GM12878 (cell line): ENCODE data around the gene STRADB. TPM values are rescaled to one million over a fixed set of nuclear protein-coding genes. Genes with fewer than 3 reads are reported as not detected.

ENCODE experiments used
- BHLHE40 ChIP-seq, 2 experiments: fragments of 450-650 bp in 1 of 2; IDR thresholded peaks; 2 replicates each; pipeline ENCODE4 v1.6.1; 2011 to 2017; ENCODE audit warnings: low read depth in 2 of 2, borderline replicate concordance in 1 of 2, improper control_type of control experiment in 1 of 2, low read length in 1 of 2, mild to moderate bottlenecking in 1 of 2
- BMI1 ChIP-seq: fragments of 450-650 bp; IDR thresholded peaks from 2 replicates; pipeline ENCODE4 v1.6.1; 2016; ENCODE audit warnings: mild to moderate bottlenecking, moderate library complexity, borderline replicate concordance
- CEBPB ChIP-seq, 2 experiments: fragments of 150-350 bp in 1 of 2; IDR thresholded peaks; 2 replicates each; pipeline ENCODE4 v1.6.1; 2012 to 2014; ENCODE audit warnings: low read depth in 2 of 2, low read length in 2 of 2, borderline replicate concordance in 1 of 2, inconsistent platforms in 1 of 2
- CREB1 ChIP-seq: IDR thresholded peaks from 2 replicates; pipeline ENCODE4 v1.6.1; 2012; ENCODE audit warnings: low read depth, mild to moderate bottlenecking, inconsistent platforms
- HDGF ChIP-seq: fragments of 450-650 bp; IDR thresholded peaks from 2 replicates; pipeline ENCODE4 v1.6.1; 2016; ENCODE audit warnings: antibody characterized with exemption
- IRF4 ChIP-seq: IDR thresholded peaks from 2 replicates; pipeline ENCODE4 v1.6.1; 2011; ENCODE audit warnings: low read depth, low read length
- NR2C2 ChIP-seq: IDR thresholded peaks from 2 replicates; pipeline ENCODE4 v1.6.1; 2011; ENCODE audit warnings: borderline replicate concordance, low read depth; ENCODE audit not compliant: control insufficient read depth, insufficient read length
- PML ChIP-seq: IDR thresholded peaks from 2 replicates; pipeline ENCODE4 v1.6.1; 2012; ENCODE audit warnings: low read length, inconsistent platforms
- SPI1 ChIP-seq: IDR thresholded peaks from 2 replicates; pipeline ENCODE4 v1.6.1; 2011; ENCODE audit warnings: low read depth, mild to moderate bottlenecking, low read length, moderate library complexity, borderline replicate concordance; ENCODE audit not compliant: insufficient read depth
- SREBF1 ChIP-seq: IDR thresholded peaks from 2 replicates; pipeline ENCODE4 v1.6.1; 2012; ENCODE audit warnings: mild to moderate bottlenecking, low read length
- SREBF2 ChIP-seq: IDR thresholded peaks from 2 replicates; pipeline ENCODE4 v1.6.1; 2012; ENCODE audit warnings: mild to moderate bottlenecking, low read length
- SRF ChIP-seq, 2 experiments: IDR thresholded peaks; 2 replicates each; pipeline ENCODE4 v1.6.1; 2011; ENCODE audit warnings: low read depth in 2 of 2, low read length in 2 of 2, mild to moderate bottlenecking in 1 of 2, moderate library complexity in 1 of 2
- STAT1 ChIP-seq: fragments of 450-650 bp; conservative IDR thresholded peaks from 2 replicates; pipeline ENCODE4 v1.6.1; 2014; ENCODE audit warnings: antibody characterized with exemption, mild to moderate bottlenecking
- SUPT20H ChIP-seq: IDR thresholded peaks from 2 replicates; pipeline ENCODE4 v1.6.1; 2011; ENCODE audit warnings: low read depth, mild to moderate bottlenecking, low read length, moderate library complexity, borderline replicate concordance; ENCODE audit not compliant: control insufficient read depth
- USF2 ChIP-seq: IDR thresholded peaks from 2 replicates; pipeline ENCODE4 v1.6.1; 2011; ENCODE audit warnings: low read depth, low read length, improper control_type of control experiment, borderline replicate concordance
- YBX1 ChIP-seq: fragments of 450-650 bp; IDR thresholded peaks from 2 replicates; pipeline ENCODE4 v1.6.1; 2016; ENCODE audit warnings: antibody characterized with exemption
- ZBTB33 ChIP-seq: fragments of 450-650 bp; IDR thresholded peaks from 2 replicates; pipeline ENCODE4 v1.6.1; 2017; ENCODE audit warnings: mild to moderate bottlenecking
- polyA plus RNA-seq, 11 experiments: library from polyadenylated mRNA; depleted of rRNA in 4 of 11; unstranded in 6 of 11; stranded (reverse) in 5 of 11; fragments of >200 nt; fragmentation: Nextera tagmentation in 4 of 11; fragmentation: Illumina TruSeq in 1 of 11; extraction: Ambion mirVana in 4 of 11; extraction: Trizol in 1 of 11; gene quantifications; 1 replicate in 1 of 11; 2 replicates in 10 of 11; pipeline versions ENCODE4 v1.2.1 to v1.2.3, GENCODE V29; 2011 to 2016; ENCODE audit warnings: inconsistent platforms in 2 of 11, missing spikeins in 2 of 11, low read depth in 1 of 11
- total RNA-seq, 4 experiments: library from RNA; depleted of rRNA in 3 of 4; stranded (reverse); fragments of >200 nt in 3 of 4; fragmentation: Illumina TruSeq in 1 of 4; extraction: Trizol in 1 of 4; gene quantifications; 2 replicates each; pipeline versions ENCODE4 v1.2.1 to v1.2.3, GENCODE V29; 2013 to 2021
- TF ChIP-seq, protein P1 (sequence below): fragments of 450-650 bp; IDR thresholded peaks from 2 replicates; pipeline ENCODE4 v1.6.1; 2016; ENCODE audit warnings: mild to moderate bottlenecking, moderate library complexity, borderline replicate concordance
- TF ChIP-seq, protein P2 (sequence below): fragments of 450-650 bp; IDR thresholded peaks from 2 replicates; pipeline ENCODE4 v1.6.1; 2016; ENCODE audit warnings: mild to moderate bottlenecking
- TF ChIP-seq, protein P3 (sequence below): IDR thresholded peaks from 2 replicates; pipeline ENCODE4 v1.6.1; 2012; ENCODE audit warnings: low read length, inconsistent platforms

STRADB gene
- total and polyA plus RNA-seq, 10 of the 15 experiments (the other 5 are each of a cell fraction or from before 2014, with no cell fraction given), result 7.6 to 58.3 (median 32.2) TPM

DNA sequence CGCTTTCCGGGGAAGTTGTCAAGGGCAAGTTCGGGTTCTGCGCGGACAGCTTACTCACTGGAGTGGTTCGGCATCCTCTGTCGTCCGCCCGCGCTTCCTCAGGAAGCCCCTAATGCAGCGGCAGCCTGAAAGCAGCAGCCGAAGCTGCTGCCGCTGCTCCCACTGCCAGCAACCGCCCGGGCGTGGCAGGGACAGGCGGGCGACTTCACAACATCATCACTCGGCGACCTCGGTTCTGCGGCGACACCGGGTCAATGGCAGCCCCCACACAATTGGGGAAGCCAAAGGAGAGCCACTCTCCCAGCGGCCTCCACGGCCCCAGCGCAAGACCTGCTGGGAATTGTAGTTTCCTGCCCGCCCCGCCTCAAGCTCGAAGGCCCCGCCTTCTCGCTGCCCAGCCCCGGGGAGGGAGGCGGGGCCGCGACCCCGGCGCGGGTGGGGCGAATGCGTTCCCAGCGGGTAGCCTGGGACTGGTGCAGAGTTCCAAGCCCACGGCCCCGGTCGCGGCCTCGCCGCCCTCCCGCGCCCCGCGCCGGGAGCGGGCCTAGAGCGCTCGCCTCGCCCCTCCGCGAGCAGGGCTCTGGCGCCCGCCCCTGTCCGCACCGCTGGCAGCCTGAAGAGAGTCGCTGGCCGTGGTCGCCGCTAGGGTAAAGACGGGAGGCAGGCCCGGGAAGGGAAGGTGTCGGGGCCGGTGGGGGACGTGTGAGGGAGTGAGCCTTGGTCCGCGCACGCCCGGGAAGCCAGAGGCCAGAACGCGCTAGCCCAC is at the start of gene STRADB, which contains the start of gene TRAK2 (continued):
- TF ChIP-seq, protein P1, sequence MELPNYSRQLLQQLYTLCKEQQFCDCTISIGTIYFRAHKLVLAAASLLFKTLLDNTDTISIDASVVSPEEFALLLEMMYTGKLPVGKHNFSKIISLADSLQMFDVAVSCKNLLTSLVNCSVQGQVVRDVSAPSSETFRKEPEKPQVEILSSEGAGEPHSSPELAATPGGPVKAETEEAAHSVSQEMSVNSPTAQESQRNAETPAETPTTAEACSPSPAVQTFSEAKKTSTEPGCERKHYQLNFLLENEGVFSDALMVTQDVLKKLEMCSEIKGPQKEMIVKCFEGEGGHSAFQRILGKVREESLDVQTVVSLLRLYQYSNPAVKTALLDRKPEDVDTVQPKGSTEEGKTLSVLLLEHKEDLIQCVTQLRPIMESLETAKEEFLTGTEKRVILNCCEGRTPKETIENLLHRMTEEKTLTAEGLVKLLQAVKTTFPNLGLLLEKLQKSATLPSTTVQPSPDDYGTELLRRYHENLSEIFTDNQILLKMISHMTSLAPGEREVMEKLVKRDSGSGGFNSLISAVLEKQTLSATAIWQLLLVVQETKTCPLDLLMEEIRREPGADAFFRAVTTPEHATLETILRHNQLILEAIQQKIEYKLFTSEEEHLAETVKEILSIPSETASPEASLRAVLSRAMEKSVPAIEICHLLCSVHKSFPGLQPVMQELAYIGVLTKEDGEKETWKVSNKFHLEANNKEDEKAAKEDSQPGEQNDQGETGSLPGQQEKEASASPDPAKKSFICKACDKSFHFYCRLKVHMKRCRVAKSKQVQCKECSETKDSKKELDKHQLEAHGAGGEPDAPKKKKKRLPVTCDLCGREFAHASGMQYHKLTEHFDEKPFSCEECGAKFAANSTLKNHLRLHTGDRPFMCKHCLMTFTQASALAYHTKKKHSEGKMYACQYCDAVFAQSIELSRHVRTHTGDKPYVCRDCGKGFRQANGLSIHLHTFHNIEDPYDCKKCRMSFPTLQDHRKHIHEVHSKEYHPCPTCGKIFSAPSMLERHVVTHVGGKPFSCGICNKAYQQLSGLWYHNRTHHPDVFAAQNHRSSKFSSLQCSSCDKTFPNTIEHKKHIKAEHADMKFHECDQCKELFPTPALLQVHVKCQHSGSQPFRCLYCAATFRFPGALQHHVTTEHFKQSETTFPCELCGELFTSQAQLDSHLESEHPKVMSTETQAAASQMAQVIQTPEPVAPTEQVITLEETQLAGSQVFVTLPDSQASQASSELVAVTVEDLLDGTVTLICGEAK, result peak; percentile 79
- TF ChIP-seq CEBPB (IDR thresholded peaks at IDR 0.05; ENCODE audit: borderline replicate concordance in 1 of 2, low read depth in 2 of 2, low read length in 2 of 2) (no peak), USF2 (no peak), ZBTB33 (no peak), HDGF (peak; percentile 73), STAT1 (no peak; the same call in 1 of the 2 replicates), BHLHE40 (IDR thresholded peaks at IDR 0.05; ENCODE audit: borderline replicate concordance in 1 of 2, low read depth in 2 of 2, low read length in 1 of 2) (peak; percentile 53 to 76; a peak in 2 of 4 replicates), SREBF2 (no peak), SREBF1 (peak; percentile 72), YBX1 (no peak), SRF (IDR thresholded peaks at IDR 0.05; ENCODE audit: low read depth in 2 of 2, low read length in 2 of 2) (peak in 1 of 2 experiments; percentile 84; a peak in 2 of 4 replicates), IRF4 (no peak), PML (peak; percentile 85; the same call in 1 of the 2 replicates), CREB1 (peak; percentile 99), SUPT20H (no peak), NR2C2 (no peak), BMI1 (no peak), SPI1 (peak; percentile 69; the same call in 1 of the 2 replicates)
- TF ChIP-seq, protein P2, sequence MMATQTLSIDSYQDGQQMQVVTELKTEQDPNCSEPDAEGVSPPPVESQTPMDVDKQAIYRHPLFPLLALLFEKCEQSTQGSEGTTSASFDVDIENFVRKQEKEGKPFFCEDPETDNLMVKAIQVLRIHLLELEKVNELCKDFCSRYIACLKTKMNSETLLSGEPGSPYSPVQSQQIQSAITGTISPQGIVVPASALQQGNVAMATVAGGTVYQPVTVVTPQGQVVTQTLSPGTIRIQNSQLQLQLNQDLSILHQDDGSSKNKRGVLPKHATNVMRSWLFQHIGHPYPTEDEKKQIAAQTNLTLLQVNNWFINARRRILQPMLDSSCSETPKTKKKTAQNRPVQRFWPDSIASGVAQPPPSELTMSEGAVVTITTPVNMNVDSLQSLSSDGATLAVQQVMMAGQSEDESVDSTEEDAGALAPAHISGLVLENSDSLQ, result peak; percentile 34; the same call in 1 of the 2 replicates
- TF ChIP-seq, protein P3, sequence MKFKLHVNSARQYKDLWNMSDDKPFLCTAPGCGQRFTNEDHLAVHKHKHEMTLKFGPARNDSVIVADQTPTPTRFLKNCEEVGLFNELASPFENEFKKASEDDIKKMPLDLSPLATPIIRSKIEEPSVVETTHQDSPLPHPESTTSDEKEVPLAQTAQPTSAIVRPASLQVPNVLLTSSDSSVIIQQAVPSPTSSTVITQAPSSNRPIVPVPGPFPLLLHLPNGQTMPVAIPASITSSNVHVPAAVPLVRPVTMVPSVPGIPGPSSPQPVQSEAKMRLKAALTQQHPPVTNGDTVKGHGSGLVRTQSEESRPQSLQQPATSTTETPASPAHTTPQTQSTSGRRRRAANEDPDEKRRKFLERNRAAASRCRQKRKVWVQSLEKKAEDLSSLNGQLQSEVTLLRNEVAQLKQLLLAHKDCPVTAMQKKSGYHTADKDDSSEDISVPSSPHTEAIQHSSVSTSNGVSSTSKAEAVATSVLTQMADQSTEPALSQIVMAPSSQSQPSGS, result no peak
